COLO668 (cell line): ENCODE data around the gene MYRF.

Source experiments
- DNase-seq: peaks from one replicate; lab custom pipeline; 2025; ENCODE audit not compliant: unreplicated experiment; lab: John Stamatoyannopoulos, UW

Gene MYRF

GRCh38 chr11:61814958-61815789 is 62.7 kb downstream of the MYRF start:
- DNase-seq: peak; percentile 87

GRCh38 chr11:61815790-61816735 is 63.6 kb downstream of the MYRF start:
- peak; percentile 78 for DNase-seq

GRCh38 chr11:61816736-61817455 is 64.5 kb downstream of the MYRF start, which contains the start of gene FADS1:
FADS1 (minus strand) TSS chr11:61817003; CDS start chr11:61816929, 74 bp downstream.
- DNase-seq: peak; percentile 98

- no peak for DNase-seq
Observed at GRCh38 chr11:61817471-61818202, 65.2 kb downstream of the MYRF start.

- DNase-seq: no peak
Observed at GRCh38 chr11:61820174-61820573, 67.7 kb downstream of the MYRF start.

GRCh38 chr11:61826930-61827570 is 74.6 kb downstream of the MYRF start:
- no peak for DNase-seq

- DNase-seq: peak; percentile 86
Observed at GRCh38 chr11:61827571-61828378, 75.3 kb downstream of the MYRF start, which contains the start of gene FADS2. FADS2 (plus strand) TSS chr11:61828300; CDS start chr11:61828391, 91 bp downstream.

- DNase-seq: no peak
Observed at GRCh38 chr11:61828379-61828628, 75.9 kb downstream of the MYRF start.

- peak; percentile 53 for DNase-seq
Observed at GRCh38 chr11:61828629-61829407, 76.4 kb downstream of the MYRF start.

- DNase-seq: no peak
Observed at GRCh38 chr11:61829806-61830205, 77.4 kb downstream of the MYRF start.

- DNase-seq: no peak
Observed at GRCh38 chr11:61830237-61831105, 78.0 kb downstream of the MYRF start.

GRCh38 chr11:61832207-61832606 is 79.8 kb downstream of the MYRF start:
- DNase-seq: no peak

- DNase-seq: no peak
Observed at GRCh38 chr11:61832754-61833153, 80.3 kb downstream of the MYRF start.

- no peak for DNase-seq
Observed at GRCh38 chr11:61833471-61833870, 81.0 kb downstream of the MYRF start.

GRCh38 chr11:61833926-61834277 is 81.5 kb downstream of the MYRF start:
- DNase-seq: no peak

- DNase-seq: no peak
Observed at GRCh38 chr11:61834278-61835048, 82.0 kb downstream of the MYRF start.

GRCh38 chr11:61836193-61836592 is 83.8 kb downstream of the MYRF start:
- DNase-seq: no peak
